ENCODE data around the gene PTOV1.

DNA sequence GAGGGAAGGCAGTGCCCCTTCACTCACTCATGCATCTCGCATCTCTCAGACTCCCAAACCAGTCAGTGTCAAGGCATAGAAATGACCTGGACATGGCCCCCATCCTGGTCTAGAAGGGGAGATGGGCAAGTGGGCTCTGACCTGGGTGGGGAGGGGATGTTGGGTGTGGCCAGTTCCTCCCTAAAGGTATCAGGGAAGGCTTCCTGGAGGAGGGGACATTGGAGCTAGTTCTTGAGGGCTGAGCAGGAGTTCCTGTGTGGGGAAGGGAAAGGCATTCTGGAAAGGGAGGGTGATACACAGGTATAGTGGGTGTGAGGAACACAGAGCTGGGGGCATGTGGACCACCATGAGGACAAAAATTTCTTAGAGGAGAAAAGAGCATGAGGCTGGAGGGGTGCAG lies 41.8 kb downstream of the PTOV1 start:
- no peak for TF ChIP-seq POLR2A (IDR thresholded peaks at IDR 0.05; ENCODE audit: low read depth, low read length)
- TF ChIP-seq POLR2AphosphoS5 (IDR thresholded peaks at IDR 0.05; ENCODE audit: low read depth, low read length), result no peak
- TF ChIP-seq TAF1 (IDR thresholded peaks at IDR 0.05; ENCODE audit: borderline replicate concordance, low read depth, low read length), result no peak

Measured in GM12892 (cell line).